Measurements from ENCODE around the gene PHACTR4.
"Not testable (repeated sequence)": the region's sequence is repeated elsewhere in the genome, so short reads cannot be mapped to it uniquely, and the experiment has no call there.

The PHACTR4 gene

DNA sequence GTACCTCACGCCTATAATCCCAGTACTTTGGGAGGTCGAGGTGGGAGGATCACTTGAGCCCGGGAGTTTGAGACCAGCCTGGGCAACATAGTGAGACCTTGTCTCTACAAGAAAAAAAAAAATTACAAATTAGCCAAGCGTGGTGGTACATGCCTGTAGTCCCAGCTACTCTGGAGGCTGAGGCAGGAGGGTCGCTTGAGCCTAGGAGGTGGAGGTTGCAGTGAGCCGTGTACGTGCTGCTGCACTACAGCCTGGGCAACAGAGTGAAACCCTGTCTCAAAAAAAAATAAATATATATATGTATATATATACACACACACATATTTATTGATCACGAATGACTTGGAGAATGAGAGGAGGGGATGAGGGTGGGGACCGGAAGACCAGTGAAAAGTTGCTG is 153.0 kb downstream of the PHACTR4 start:
- DNase-seq (ENCODE audit: low read depth in 2 of 2) = not testable (repeated sequence)

DNA sequence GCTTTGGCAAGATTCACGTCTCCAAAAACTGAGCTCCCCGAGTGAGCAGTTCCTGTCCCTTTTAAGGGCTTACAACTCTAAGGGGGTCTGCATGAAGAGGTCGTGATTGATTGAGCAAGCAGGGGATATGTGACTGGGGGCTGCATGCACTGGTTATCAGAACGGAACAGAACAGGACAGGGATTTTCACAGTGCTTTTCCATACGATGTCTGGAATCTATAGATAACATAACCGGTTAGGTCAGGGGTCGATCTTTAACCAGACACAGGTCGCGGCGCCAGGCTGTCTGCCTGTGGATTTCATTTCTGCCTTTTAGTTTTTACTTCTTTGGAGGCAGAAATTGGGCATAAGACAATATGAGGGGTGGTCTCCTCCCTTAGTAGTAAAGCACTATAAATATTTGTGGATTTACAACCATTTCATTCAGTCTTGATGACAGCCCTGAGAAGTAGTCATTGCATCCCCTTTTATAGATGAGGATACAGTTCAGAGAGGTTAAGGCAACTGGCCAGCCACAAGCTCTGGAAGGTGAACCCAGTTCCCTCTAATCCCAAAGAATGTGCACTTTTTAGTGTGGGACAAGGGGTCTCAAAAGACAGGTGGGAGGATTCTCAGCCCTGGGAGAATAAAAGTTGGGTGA is 155.6 kb downstream of the PHACTR4 start:
- not testable (repeated sequence) for DNase-seq (ENCODE audit: low read depth in 2 of 2)

DNA sequence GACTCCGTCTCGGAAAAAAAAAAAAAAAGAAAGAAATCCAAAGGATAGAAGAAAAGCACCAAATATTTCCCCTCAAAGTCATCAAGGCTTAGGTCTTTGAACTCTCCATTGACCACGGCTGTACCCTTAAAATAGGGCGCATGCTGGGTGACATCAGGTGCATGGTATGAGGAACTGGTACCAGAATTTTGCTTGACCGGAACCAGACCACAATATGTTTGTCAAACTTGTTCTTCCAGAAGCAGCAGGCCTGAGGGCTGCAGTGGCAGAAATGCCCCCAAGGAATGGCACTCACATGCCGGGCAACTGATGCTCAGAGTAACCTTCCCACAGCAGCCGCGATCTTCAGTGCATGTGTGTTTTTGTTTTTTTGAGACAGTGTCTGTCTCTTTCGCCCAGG is 157.3 kb downstream of the PHACTR4 start:
- DNase-seq (ENCODE audit: low read depth in 2 of 2) = no peak

DNA sequence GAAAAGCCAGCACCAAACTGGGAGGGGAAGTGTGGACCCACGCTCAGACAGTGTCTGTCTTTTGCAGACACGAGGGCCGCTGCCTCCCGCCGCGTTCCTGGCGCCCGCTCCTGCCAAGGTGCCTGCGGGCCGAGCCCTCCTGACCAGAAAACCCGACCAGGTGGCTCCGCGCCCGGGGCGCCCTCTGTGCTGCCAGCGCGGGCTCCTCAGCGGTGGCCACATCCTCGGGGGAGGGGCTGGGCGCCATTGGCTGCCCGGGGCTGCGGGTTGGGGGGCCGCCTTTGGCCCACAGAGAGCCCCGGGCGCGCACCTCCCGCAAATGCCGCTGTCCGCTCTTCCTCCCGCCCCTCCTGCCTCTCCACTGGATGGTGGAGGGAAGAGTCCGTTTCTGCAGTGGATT is 160.9 kb downstream of the PHACTR4 start:
- DNase-seq (ENCODE audit: low read depth in 2 of 2) = no peak

GRCh38 chr1:28534671-28535070 is 165.1 kb downstream of the PHACTR4 start:
- no peak for DNase-seq (ENCODE audit: low read depth in 2 of 2)

- no peak for DNase-seq (ENCODE audit: low read depth in 2 of 2)
Measured at GRCh38 chr1:28535180-28535579, 165.6 kb downstream of the PHACTR4 start.

GRCh38 chr1:28537457-28538199 is 168.1 kb downstream of the PHACTR4 start:
- no peak for DNase-seq (ENCODE audit: low read depth in 2 of 2)

GRCh38 chr1:28538286-28538685 is 168.7 kb downstream of the PHACTR4 start:
- DNase-seq (ENCODE audit: low read depth in 2 of 2) = no peak

- DNase-seq (ENCODE audit: low read depth in 2 of 2) = no peak
Measured at GRCh38 chr1:28540651-28541050, 171.1 kb downstream of the PHACTR4 start.

DNA sequence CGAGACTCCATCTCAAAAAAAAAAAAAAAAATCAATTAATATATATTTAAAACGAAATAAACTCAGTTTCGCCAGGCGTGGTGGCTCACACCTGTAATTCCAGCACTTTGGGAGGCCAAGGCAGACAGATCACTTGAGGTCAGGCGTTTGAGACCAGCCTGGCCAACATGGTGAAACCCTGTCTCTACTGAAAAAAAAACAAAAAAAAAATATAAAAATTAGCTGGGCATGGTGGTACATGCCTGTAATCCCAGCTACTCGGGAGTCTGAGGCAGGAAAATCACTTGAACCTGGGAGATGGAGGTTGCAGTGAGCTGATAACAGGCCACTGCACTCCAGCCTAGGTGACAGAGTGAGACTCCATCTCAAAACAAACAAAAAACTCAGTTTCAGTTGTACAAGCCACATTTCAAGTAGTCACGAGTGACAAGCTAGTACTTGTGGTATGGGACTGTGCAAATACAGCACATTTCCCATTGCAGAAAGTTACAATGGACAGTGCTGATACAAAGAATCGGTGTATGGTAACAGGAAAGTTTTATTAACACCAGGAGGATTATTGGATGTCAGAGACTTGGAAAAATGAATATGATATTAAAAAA is 172.0 kb downstream of the PHACTR4 start:
- DNase-seq (ENCODE audit: low read depth in 2 of 2) = not testable (repeated sequence)

- no peak for DNase-seq (ENCODE audit: low read depth in 2 of 2)
Measured at GRCh38 chr1:28545246-28545628, 175.7 kb downstream of the PHACTR4 start.

DNA sequence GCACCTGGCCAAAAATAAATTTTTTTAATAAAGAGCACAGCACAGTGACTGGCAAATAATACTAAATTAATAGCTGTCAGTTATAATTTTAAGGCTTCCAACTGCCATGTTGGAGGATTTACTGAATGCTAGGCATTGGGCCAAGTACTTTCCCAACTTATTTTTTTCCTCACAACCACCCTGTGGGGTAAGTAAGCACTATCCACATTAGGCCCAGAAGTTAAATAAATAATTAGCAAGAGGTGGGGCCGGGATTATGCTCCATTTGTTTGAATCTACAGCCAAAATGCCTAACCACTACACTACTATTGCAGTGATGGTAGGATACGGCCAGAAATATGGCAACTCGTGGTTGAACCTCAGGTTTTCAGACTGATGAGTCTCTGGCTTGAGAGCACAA is 178.8 kb downstream of the PHACTR4 start:
- DNase-seq (ENCODE audit: low read depth in 2 of 2) = no peak
